ENCODE measurements around the gene CRIP3. TPM values are rescaled to one million over a fixed set of nuclear protein-coding genes. Genes with fewer than 3 reads are reported as not detected.

Gene CRIP3, protein sequence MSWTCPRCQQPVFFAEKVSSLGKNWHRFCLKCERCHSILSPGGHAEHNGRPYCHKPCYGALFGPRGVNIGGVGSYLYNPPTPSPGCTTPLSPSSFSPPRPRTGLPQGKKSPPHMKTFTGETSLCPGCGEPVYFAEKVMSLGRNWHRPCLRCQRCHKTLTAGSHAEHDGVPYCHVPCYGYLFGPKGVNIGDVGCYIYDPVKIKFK
- not detected for polyA plus RNA-seq (2012; ENCODE audit: insufficient read length, low read depth)

DNA sequence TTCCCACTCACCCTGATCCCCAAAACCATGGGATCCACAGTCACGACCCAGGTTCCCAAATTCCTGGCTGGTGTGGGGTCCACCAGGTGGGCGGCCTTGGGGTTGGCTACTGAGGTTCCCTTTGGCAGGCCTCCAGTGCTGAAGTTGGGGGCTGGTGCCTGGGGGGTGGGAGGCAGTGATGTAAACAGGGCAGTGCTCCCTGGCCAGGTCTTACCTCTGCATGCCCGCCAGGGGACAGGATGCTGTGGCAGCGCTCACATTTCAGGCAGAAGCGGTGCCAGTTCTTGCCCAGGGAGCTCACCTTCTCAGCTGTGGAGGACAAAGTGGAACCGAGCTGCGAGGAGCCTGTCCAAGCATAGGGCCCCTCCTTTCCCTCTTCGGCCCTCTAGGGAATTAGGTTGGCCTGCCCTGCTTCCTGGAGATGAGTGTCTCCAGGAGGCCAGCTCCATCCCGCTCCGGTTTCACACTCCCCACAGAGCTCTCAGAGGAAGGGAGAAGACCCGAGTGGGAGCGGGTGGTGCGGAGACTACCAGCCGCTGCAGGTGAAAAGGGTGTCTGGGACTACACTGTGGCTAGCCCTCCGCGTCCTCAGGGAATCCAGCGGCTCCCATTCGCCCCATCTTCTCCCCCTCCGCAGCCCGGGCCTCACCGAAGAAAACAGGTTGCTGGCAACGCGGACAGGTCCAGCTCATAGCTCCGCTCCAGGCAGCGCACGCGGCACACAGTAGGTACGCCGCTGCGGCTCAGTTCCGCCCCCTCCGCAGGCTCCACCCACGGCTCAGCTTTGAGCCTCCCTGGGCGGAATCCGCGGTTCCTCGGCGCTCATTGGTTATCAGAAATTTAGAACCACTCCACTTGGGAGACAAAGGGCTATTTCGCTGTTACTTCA is at the start of gene CRIP3:
TSS of gene CRIP3 (minus strand) at position 726 of the 889 bp plus-strand sequence. CDS start at position 692, 34 bp downstream.
- TF ChIP-seq, protein P1, sequence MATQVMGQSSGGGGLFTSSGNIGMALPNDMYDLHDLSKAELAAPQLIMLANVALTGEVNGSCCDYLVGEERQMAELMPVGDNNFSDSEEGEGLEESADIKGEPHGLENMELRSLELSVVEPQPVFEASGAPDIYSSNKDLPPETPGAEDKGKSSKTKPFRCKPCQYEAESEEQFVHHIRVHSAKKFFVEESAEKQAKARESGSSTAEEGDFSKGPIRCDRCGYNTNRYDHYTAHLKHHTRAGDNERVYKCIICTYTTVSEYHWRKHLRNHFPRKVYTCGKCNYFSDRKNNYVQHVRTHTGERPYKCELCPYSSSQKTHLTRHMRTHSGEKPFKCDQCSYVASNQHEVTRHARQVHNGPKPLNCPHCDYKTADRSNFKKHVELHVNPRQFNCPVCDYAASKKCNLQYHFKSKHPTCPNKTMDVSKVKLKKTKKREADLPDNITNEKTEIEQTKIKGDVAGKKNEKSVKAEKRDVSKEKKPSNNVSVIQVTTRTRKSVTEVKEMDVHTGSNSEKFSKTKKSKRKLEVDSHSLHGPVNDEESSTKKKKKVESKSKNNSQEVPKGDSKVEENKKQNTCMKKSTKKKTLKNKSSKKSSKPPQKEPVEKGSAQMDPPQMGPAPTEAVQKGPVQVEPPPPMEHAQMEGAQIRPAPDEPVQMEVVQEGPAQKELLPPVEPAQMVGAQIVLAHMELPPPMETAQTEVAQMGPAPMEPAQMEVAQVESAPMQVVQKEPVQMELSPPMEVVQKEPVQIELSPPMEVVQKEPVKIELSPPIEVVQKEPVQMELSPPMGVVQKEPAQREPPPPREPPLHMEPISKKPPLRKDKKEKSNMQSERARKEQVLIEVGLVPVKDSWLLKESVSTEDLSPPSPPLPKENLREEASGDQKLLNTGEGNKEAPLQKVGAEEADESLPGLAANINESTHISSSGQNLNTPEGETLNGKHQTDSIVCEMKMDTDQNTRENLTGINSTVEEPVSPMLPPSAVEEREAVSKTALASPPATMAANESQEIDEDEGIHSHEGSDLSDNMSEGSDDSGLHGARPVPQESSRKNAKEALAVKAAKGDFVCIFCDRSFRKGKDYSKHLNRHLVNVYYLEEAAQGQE (IDR thresholded peaks at IDR 0.05; ENCODE audit: insufficient read depth in 1 of 2, low read depth in 2 of 2, low read length in 2 of 2) = no peak

DNA sequence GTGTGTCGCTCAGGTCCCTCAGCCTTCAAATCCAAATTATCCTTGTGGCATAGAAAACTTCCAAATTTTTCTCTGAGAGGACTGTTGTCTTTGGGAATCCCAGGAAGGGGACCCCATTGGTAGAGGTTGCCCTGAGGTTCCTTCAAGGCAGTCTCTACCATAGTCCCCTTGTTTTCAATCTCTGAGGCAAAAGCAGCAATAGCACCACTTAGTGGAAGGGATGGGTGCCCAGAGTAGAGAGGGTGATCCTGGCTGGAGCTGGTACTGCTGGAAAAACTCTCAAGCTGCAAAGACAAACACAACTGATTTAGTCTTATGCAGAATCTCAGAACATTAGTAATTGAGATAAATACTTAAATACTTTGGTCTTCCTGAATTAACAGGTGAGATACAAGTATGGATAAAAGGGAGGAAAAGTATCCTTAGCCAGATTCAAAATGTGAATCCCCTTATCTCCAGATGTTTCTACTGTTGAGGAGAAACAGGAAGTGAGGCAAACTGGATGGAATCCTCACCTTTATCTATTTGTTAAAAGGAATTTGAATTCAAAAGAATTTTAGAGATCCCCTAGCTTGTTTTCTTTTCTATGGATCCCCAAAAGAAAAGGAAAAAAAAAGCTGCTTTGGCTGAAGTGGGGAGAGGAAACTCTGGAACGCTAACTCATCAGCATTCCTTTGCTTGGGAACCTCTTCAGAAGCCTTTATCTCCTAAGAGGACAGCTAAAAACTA is 47.4 kb upstream of the CRIP3 start:
- no peak for TF ChIP-seq FOXP2 (optimal IDR thresholded peaks at IDR 0.05; ENCODE audit: borderline replicate concordance, extremely low read depth, extremely low read length, insufficient read depth)
- TF ChIP-seq POLR2AphosphoS5 (IDR thresholded peaks at IDR 0.05; ENCODE audit: low read depth, low read length) = no peak
- TF ChIP-seq, protein P1 (IDR thresholded peaks at IDR 0.05; ENCODE audit: insufficient read depth in 1 of 2, low read depth in 2 of 2, low read length in 2 of 2) = no peak
- no peak for TF ChIP-seq SIN3A (IDR thresholded peaks at IDR 0.05; ENCODE audit: borderline replicate concordance, insufficient read depth, low read length)
- no peak for TF ChIP-seq TAF1 (IDR thresholded peaks at IDR 0.05; ENCODE audit: borderline replicate concordance, insufficient read depth, low read length)

DNA sequence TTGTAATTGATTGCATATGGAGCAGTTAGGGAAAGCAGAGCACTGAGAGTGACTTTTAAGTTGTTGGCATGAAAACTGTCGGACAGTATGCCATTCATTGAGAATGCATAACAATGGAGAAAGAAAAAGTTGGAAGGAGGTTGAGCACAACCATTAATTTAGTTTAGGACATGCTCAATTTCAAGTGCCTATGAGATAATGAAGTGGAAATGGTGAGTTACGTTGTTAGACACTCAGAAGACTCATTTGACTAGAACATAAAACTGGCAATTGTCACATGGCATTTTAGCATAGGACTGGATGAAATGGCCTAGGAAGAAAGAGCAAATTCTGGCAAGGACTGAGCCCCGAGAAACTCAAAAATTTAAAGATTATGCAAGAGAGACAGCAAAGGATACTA is 38.8 kb upstream of the CRIP3 start:
- no peak for TF ChIP-seq FOXP2 (optimal IDR thresholded peaks at IDR 0.05; ENCODE audit: borderline replicate concordance, extremely low read depth, extremely low read length, insufficient read depth)
- TF ChIP-seq TAF1 (IDR thresholded peaks at IDR 0.05; ENCODE audit: borderline replicate concordance, insufficient read depth, low read length) = no peak
- TF ChIP-seq, protein P1 (IDR thresholded peaks at IDR 0.05; ENCODE audit: insufficient read depth in 1 of 2, low read depth in 2 of 2, low read length in 2 of 2) = no peak
- TF ChIP-seq POLR2AphosphoS5 (IDR thresholded peaks at IDR 0.05; ENCODE audit: low read depth, low read length) = no peak

DNA sequence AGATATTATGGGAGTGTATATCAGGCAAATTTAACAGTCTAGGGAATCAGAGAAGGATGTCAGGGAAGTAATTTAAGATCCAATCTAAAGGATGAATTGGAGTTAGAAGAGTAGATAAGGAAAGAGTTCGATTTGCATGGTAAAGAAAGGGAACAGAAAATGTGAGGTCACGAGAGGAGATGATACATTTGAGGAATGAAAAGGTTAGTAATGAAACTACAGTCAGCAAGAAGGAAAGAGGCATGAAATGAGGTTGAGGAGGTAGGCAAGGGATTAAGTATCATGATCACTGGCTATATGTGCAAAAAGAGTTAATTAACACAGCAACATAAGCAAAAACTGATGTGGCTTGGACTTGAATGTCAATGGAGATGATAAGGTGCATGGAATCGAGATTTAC is 38.4 kb upstream of the CRIP3 start:
- TF ChIP-seq POLR2AphosphoS5 (IDR thresholded peaks at IDR 0.05; ENCODE audit: low read depth, low read length) = no peak
- TF ChIP-seq SIN3A (IDR thresholded peaks at IDR 0.05; ENCODE audit: borderline replicate concordance, insufficient read depth, low read length) = no peak
- TF ChIP-seq TAF1 (IDR thresholded peaks at IDR 0.05; ENCODE audit: borderline replicate concordance, insufficient read depth, low read length) = no peak
- TF ChIP-seq, protein P1 (IDR thresholded peaks at IDR 0.05; ENCODE audit: insufficient read depth in 1 of 2, low read depth in 2 of 2, low read length in 2 of 2) = no peak
- no peak for TF ChIP-seq FOXP2 (optimal IDR thresholded peaks at IDR 0.05; ENCODE audit: borderline replicate concordance, extremely low read depth, extremely low read length, insufficient read depth)
